ENCODE results near the gene MARVELD1.

MARVELD1 gene

GRCh38 chr10:97766106-97766810 is 52.7 kb downstream of the MARVELD1 start:
- TF ChIP-seq YY1 (IDR thresholded peaks at IDR 0.05; ENCODE audit: insufficient read depth, insufficient read length) (no peak), ZNF274 (IDR thresholded peaks at IDR 0.05; ENCODE audit: low read depth, low read length) (no peak), SUZ12 (IDR thresholded peaks at IDR 0.05; ENCODE audit: extremely low read depth, insufficient read depth, insufficient read length) (no peak)
- H3K27me3 ChIP-seq (ENCODE audit: insufficient read depth, insufficient read length): peaks cover 27% of the 10 kb centered on the region
- no peak for DNase-seq (ENCODE audit: low read depth, low spot score)
- no peak overlapping the region for H3K4me3 ChIP-seq (ENCODE audit: insufficient read length, low read depth)
- H3K36me3 ChIP-seq (ENCODE audit: insufficient read depth, insufficient read length, low read length): peaks cover 17% of the 10 kb centered on the region
- peaks cover 7% of the 10 kb centered on the region for H3K4me1 ChIP-seq (ENCODE audit: insufficient read depth, insufficient read length)
- H3K9ac ChIP-seq (ENCODE audit: insufficient read length, low read depth): no peak overlapping the region
- H3K9me3 ChIP-seq (ENCODE audit: insufficient read depth, low read length): no peaks in the 10 kb centered on the region

GRCh38 chr10:97766996-97767924 is 53.7 kb downstream of the MARVELD1 start:
- H3K4me1 ChIP-seq (ENCODE audit: insufficient read depth, insufficient read length): peaks cover 8% of the 10 kb centered on the region
- H3K9me3 ChIP-seq (ENCODE audit: insufficient read depth, low read length): no peaks in the 10 kb centered on the region
- TF ChIP-seq SUZ12 (IDR thresholded peaks at IDR 0.05; ENCODE audit: extremely low read depth, insufficient read depth, insufficient read length) (no peak), ZNF274 (IDR thresholded peaks at IDR 0.05; ENCODE audit: low read depth, low read length) (no peak), YY1 (IDR thresholded peaks at IDR 0.05; ENCODE audit: insufficient read depth, insufficient read length) (no peak)
- no peak overlapping the region for H3K9ac ChIP-seq (ENCODE audit: insufficient read length, low read depth)
- H3K4me3 ChIP-seq (ENCODE audit: insufficient read length, low read depth): no peak overlapping the region
- H3K27me3 ChIP-seq (ENCODE audit: insufficient read depth, insufficient read length): peaks cover 37% of the 10 kb centered on the region
- H3K36me3 ChIP-seq (ENCODE audit: insufficient read depth, insufficient read length, low read length): peaks cover 9% of the 10 kb centered on the region
- DNase-seq (ENCODE audit: low read depth, low spot score): no peak
